SK-N-SH treated with all-trans-retinoic acid at 6 μM for 48 hours (cell line): ENCODE measurements around the gene CCDC68.

Source experiments
- ATAC-seq: fragments of 200-7000 bp; cut with Tn5 transposase; 3 replicates; pipeline ENCODE4 v1.9.1; 2020; ENCODE audit warnings: mild to moderate bottlenecking, moderate library complexity
- ARNTL ChIP-seq: fragments of 450-650 bp; formaldehyde crosslinking; IDR thresholded peaks from 2 replicates; pipeline ENCODE4 v1.5.0; 2020; ENCODE audit warnings: low read depth, mild to moderate bottlenecking, moderate library complexity, borderline replicate concordance
- BACH2 ChIP-seq: fragments of 250-450 bp; sonication (Bioruptor Pico); IDR thresholded peaks from 2 replicates; pipeline ENCODE4 v1.9.0; 2021; ENCODE audit warnings: mild to moderate bottlenecking, borderline replicate concordance
- CREB5 ChIP-seq: fragments of 250-450 bp; sonication (Bioruptor Pico); IDR thresholded peaks from 2 replicates; pipeline ENCODE4 v1.5.1; 2020; ENCODE audit warnings: low read depth, mild to moderate bottlenecking, moderate library complexity
- CSDC2 ChIP-seq: fragments of 250-450 bp; sonication (Bioruptor Pico); IDR thresholded peaks from 2 replicates; pipeline ENCODE4 v1.5.0; 2020; ENCODE audit warnings: mild to moderate bottlenecking, moderate library complexity
- CSRNP3 ChIP-seq: fragments of 250-450 bp; sonication (Bioruptor Pico); IDR thresholded peaks from 2 replicates; pipeline ENCODE4 v1.5.1; 2021; ENCODE audit warnings: mild to moderate bottlenecking, moderate library complexity
- ESRRG ChIP-seq: fragments of 250-450 bp; sonication (Bioruptor Pico); IDR thresholded peaks from 2 replicates; pipeline ENCODE4 v1.6.1; 2021; ENCODE audit warnings: mild to moderate bottlenecking
- GLIS3 ChIP-seq: fragments of 250-450 bp; sonication (Bioruptor Pico); IDR thresholded peaks from 2 replicates; pipeline ENCODE4 v1.5.0; 2020; ENCODE audit warnings: mild to moderate bottlenecking, moderate library complexity
- ISL1 ChIP-seq: fragments of 250-450 bp; sonication (Bioruptor Pico); IDR thresholded peaks from 2 replicates; pipeline ENCODE4 v2.1.2; 2022; ENCODE audit warnings: mild to moderate bottlenecking, moderate library complexity
- OSR1 ChIP-seq: fragments of 250-450 bp; sonication (Bioruptor Pico); IDR thresholded peaks from 2 replicates; pipeline ENCODE4 v1.8.0; 2022; ENCODE audit warnings: moderate library complexity, mild to moderate bottlenecking, inconsistent platforms
- POU6F1 ChIP-seq: fragments of 250-450 bp; sonication (Bioruptor Pico); IDR thresholded peaks from 2 replicates; pipeline ENCODE4 v1.8.0; 2021; ENCODE audit warnings: low read depth, mild to moderate bottlenecking, moderate library complexity, borderline replicate concordance
- PPARA ChIP-seq: fragments of 250-450 bp; sonication (Bioruptor Pico); IDR thresholded peaks from 2 replicates; pipeline ENCODE4 v1.5.0; 2020; ENCODE audit warnings: mild to moderate bottlenecking, borderline replicate concordance
- RARB ChIP-seq: fragments of 250-450 bp; sonication (Bioruptor Pico); IDR thresholded peaks from 2 replicates; pipeline ENCODE4 v1.8.0; 2021; ENCODE audit warnings: mild to moderate bottlenecking, moderate library complexity
- SNAI2 ChIP-seq: fragments of 250-450 bp; sonication (Bioruptor Pico); IDR thresholded peaks from 2 replicates; pipeline ENCODE4 v1.5.0; 2020; ENCODE audit warnings: mild to moderate bottlenecking, moderate library complexity
- TCF4 ChIP-seq: fragments of 250-450 bp; sonication (Bioruptor Pico); IDR thresholded peaks from 2 replicates; pipeline ENCODE4 v1.8.0; 2021; ENCODE audit warnings: mild to moderate bottlenecking, moderate library complexity, borderline replicate concordance
- TSHZ2 ChIP-seq: fragments of 250-450 bp; sonication (Bioruptor Pico); IDR thresholded peaks from 2 replicates; pipeline ENCODE4 v1.5.0; 2020; ENCODE audit warnings: mild to moderate bottlenecking, moderate library complexity
- ZFP3 ChIP-seq: fragments of 250-450 bp; sonication (Bioruptor Pico); IDR thresholded peaks from 2 replicates; pipeline ENCODE4 v1.5.0; 2020; ENCODE audit warnings: mild to moderate bottlenecking, moderate library complexity
- ZFP30 ChIP-seq: fragments of 450-650 bp; formaldehyde crosslinking; IDR thresholded peaks from 2 replicates; pipeline ENCODE4 v1.5.0; 2022; ENCODE audit warnings: mild to moderate bottlenecking, moderate library complexity
- ZNF565 ChIP-seq: fragments of 450-650 bp; formaldehyde crosslinking; conservative IDR thresholded peaks from 2 replicates; pipeline ENCODE4 v1.5.0; 2020; ENCODE audit warnings: low read depth, mild to moderate bottlenecking, moderate library complexity
- ZNF70 ChIP-seq: fragments of 450-650 bp; formaldehyde crosslinking; IDR thresholded peaks from 2 replicates; pipeline ENCODE4 v1.5.0; 2020; ENCODE audit warnings: mild to moderate bottlenecking, moderate library complexity
- ZNF8 ChIP-seq: fragments of 450-650 bp; formaldehyde crosslinking; IDR thresholded peaks from 2 replicates; pipeline ENCODE4 v1.5.0; 2020; ENCODE audit warnings: mild to moderate bottlenecking, moderate library complexity

CCDC68 gene

GRCh38 chr18:54945576-54946125 lies 13.6 kb downstream of the CCDC68 start:
- ATAC-seq = no peak
- TF ChIP-seq ZNF565 (CRISPR knock-in tag) (no peak), BACH2 (no peak), SNAI2 (CRISPR knock-in tag) (no peak), ARNTL (CRISPR knock-in tag) (no peak), GLIS3 (CRISPR knock-in tag) (no peak), ZFP3 (CRISPR knock-in tag) (no peak), ZFP30 (CRISPR knock-in tag) (no peak), CSDC2 (CRISPR knock-in tag) (no peak), ZNF8 (CRISPR knock-in tag) (no peak), RARB (CRISPR knock-in tag) (no peak), ZNF70 (no peak)

GRCh38 chr18:54942569-54942968 lies 16.7 kb downstream of the CCDC68 start:
- no peak for TF ChIP-seq PPARA (CRISPR knock-in tag)
- no peak for TF ChIP-seq CSRNP3 (CRISPR knock-in tag)
- ATAC-seq = no peak

GRCh38 chr18:54942144-54942543 lies 17.1 kb downstream of the CCDC68 start:
- no peak for ATAC-seq
- no peak for TF ChIP-seq TCF4
- no peak for TF ChIP-seq OSR1
- no peak for TF ChIP-seq ZNF565 (CRISPR knock-in tag)
- TF ChIP-seq ESRRG (CRISPR knock-in tag) = no peak
- TF ChIP-seq ARNTL (CRISPR knock-in tag) = no peak
- no peak for TF ChIP-seq POU6F1
- TF ChIP-seq TSHZ2 (CRISPR knock-in tag) = no peak

GRCh38 chr18:54939361-54939917 lies 19.8 kb downstream of the CCDC68 start:
- ATAC-seq = no peak
- TF ChIP-seq BACH2 = no peak
- no peak for TF ChIP-seq ISL1 (CRISPR knock-in tag)

- no peak for ATAC-seq
- TF ChIP-seq CSRNP3 (CRISPR knock-in tag) = no peak
- no peak for TF ChIP-seq ARNTL (CRISPR knock-in tag)
- no peak for TF ChIP-seq POU6F1
- TF ChIP-seq ZNF8 (CRISPR knock-in tag) = no peak
- TF ChIP-seq TSHZ2 (CRISPR knock-in tag) = no peak
- TF ChIP-seq OSR1 = no peak
- no peak for TF ChIP-seq PPARA (CRISPR knock-in tag)
- TF ChIP-seq CSDC2 (CRISPR knock-in tag) = no peak
- no peak for TF ChIP-seq TCF4
- TF ChIP-seq CREB5 (CRISPR knock-in tag) = no peak
- no peak for TF ChIP-seq ZNF565 (CRISPR knock-in tag)
- no peak for TF ChIP-seq ZFP3 (CRISPR knock-in tag)
These were observed 20.8 kb downstream of the CCDC68 start for GRCh38 chr18:54938506-54938905.
